ENCODE data around the gene OGFOD3.
"Not testable (repeated sequence)": the region's sequence is repeated elsewhere in the genome, so short reads cannot be mapped to it uniquely, and the experiment has no call there.

The OGFOD3 gene

GRCh38 chr17:82418001-82418986 is at the start of gene OGFOD3, which contains the start of gene HEXD:
TSS of gene OGFOD3 (minus strand) at chr17:82418586. CDS start at chr17:82418485, 101 bp downstream.
TSS of gene HEXD (plus strand) at chr17:82418347. CDS start at chr17:82419800, 1,453 bp downstream.
- DNase-seq: peak; percentile 91

GRCh38 chr17:82465023-82465603 is 46.7 kb upstream of the OGFOD3 start:
- DNase-seq: no peak

GRCh38 chr17:82464567-82464929 is 46.2 kb upstream of the OGFOD3 start:
- no peak for DNase-seq

GRCh38 chr17:82463925-82464566 is 45.7 kb upstream of the OGFOD3 start:
- DNase-seq: no peak

- no peak for DNase-seq
Measured at GRCh38 chr17:82463391-82463790, 45.0 kb upstream of the OGFOD3 start.

GRCh38 chr17:82461827-82462524 is 43.6 kb upstream of the OGFOD3 start:
- no peak for DNase-seq

GRCh38 chr17:82459936-82460335 is 41.5 kb upstream of the OGFOD3 start:
- not testable (repeated sequence) for DNase-seq

- no peak for DNase-seq
Measured at GRCh38 chr17:82458885-82459424, 40.6 kb upstream of the OGFOD3 start.

GRCh38 chr17:82458179-82458884 is 39.9 kb upstream of the OGFOD3 start, which contains the start of gene NARF:
TSS of gene NARF (plus strand) at chr17:82458741. CDS start at chr17:82458804, 63 bp downstream.
- DNase-seq: peak; percentile 96

GRCh38 chr17:82457929-82458178 is 39.5 kb upstream of the OGFOD3 start:
- no peak for DNase-seq

- DNase-seq: no peak
Measured at GRCh38 chr17:82457073-82457928, 38.9 kb upstream of the OGFOD3 start.

GRCh38 chr17:82453706-82454105 is 35.3 kb upstream of the OGFOD3 start:
- not testable (repeated sequence) for DNase-seq

- not testable (repeated sequence) for DNase-seq
Measured at GRCh38 chr17:82453151-82453550, 34.8 kb upstream of the OGFOD3 start.

GRCh38 chr17:82452162-82452561 is 33.8 kb upstream of the OGFOD3 start:
- no peak for DNase-seq

- DNase-seq: peak; percentile 99
Measured at GRCh38 chr17:82450357-82451106, 32.1 kb upstream of the OGFOD3 start, which contains the start of gene CYBC1. TSS of gene CYBC1 (minus strand) at chr17:82450752. CDS start at chr17:82449254, 1,498 bp downstream.

- DNase-seq: no peak
Measured at GRCh38 chr17:82449883-82450356, 31.5 kb upstream of the OGFOD3 start.

- peak; percentile 84 for DNase-seq
Measured at GRCh38 chr17:82449131-82449882, 30.9 kb upstream of the OGFOD3 start.

- DNase-seq: no peak
Measured at GRCh38 chr17:82447876-82448275, 29.5 kb upstream of the OGFOD3 start.

- DNase-seq: no peak
Measured at GRCh38 chr17:82446649-82447048, 28.3 kb upstream of the OGFOD3 start.
